Skeletal muscle satellite cell (primary cell): Measurements from ENCODE around the gene SOX13.
A peak's percentile ranks its signal among the peaks of the same experiment; 100 is the strongest.

Experiments used
- H3K27me3 ChIP-seq: 2 replicates; pipeline ENCODE4 v1.7.0; 2013; ENCODE audit warnings: low read length; ENCODE audit not compliant: control insufficient read depth, insufficient read depth
- H3K36me3 ChIP-seq: 2 replicates; pipeline ENCODE4 v1.7.0; 2013; ENCODE audit warnings: mild to moderate bottlenecking, control low read depth, low read length; ENCODE audit not compliant: insufficient read depth
- H3K4me1 ChIP-seq: 2 replicates; pipeline ENCODE4 v1.7.0; 2013; ENCODE audit warnings: low read length; ENCODE audit not compliant: control insufficient read depth, insufficient read depth
- H3K4me2 ChIP-seq: 2 replicates; pipeline ENCODE4 v1.7.0; 2013; ENCODE audit warnings: mild to moderate bottlenecking, low read length
- H3K4me3 ChIP-seq: 2 replicates; pipeline ENCODE4 v1.7.0; 2013; ENCODE audit warnings: low read length
- H3K9ac ChIP-seq: 2 replicates; pipeline ENCODE4 v1.7.0; 2013; ENCODE audit warnings: mild to moderate bottlenecking, low read depth, low read length, moderate library complexity
- H3K9me3 ChIP-seq: replicated peaks from 2 replicates; pipeline ENCODE4 v1.7.0; 2013; ENCODE audit warnings: mild to moderate bottlenecking, control low read depth, low read length

SOX13 gene

DNA sequence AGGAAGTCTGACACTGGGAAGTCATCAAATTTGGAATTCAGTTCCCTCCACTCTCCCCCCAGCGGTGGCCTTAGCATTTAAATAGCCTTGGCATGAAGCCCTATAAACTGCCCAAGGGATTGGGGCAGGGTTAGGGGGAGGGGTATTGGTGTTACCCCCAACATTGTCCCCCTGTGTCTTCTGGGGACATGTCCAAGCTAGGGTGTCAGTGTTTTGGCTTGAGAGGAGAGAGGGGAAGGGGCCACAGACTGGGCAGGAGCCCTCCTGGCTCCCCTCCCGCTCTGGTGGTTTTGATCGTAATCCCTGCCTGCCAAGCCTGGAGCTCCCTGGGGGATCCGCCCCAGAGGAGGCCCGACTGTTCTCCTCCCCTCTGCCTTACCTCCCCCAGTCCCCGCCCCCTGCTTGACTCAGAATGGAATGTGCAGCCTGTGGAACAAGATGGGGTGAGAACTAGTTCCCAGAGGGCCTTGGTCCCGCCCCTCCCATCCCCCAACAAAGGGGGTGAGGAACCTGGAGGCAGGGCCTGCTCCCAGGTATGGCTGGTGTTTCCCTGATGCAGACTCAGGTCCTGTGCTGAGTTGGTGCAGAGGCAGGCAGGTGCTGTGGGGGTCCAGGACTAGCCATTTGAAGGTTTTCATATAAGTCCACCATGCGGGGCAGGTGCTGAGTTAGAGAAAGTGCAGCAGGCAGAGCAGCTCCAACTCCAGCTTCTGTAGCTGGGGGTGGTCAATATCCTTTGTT lies 7.4 kb downstream of the SOX13 start:
- Histone ChIP-seq H3K9ac (peak overlapping the region; percentile 23), H3K4me3 (peak overlapping the region; percentile 47), H3K36me3 (no peaks in the 10 kb centered on the region), H3K4me1 (peaks cover 39% of the 10 kb centered on the region), H3K9me3 (no peaks in the 10 kb centered on the region), H3K27me3 (no peaks in the 10 kb centered on the region), H3K4me2 (peak overlapping the region; percentile 68)

DNA sequence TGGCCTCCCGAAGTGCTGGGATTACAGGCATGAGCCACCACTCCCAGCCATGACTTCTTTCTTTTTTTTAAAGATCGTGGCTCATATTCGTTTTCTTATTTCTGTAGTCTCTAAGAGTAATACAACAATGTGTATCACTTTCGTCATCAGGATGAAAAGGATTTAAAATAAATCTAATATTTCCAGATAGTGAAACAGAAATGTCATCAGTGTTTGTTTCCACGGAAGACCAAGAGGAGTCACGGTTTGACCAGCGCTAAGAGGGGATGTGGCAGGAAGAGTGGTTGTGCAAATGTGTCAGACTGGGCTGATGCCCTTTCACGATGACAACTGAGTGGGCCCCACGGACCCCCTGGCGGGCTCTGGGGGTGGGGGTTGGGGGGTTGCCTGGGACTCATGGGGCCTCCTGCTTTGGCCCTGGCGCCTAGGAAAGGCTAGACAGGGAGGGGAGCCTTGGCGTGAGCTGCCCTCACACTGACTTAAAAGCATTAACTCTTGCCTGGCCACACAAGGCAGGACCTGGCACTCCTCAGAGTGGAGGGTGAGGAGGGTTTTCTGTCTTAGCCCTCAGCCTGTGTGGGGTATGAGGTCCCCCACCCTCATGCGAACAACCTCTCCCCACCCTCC lies 8.4 kb downstream of the SOX13 start:
- Histone ChIP-seq H3K4me2 (no peak overlapping the region), H3K4me1 (peaks cover 37% of the 10 kb centered on the region), H3K4me3 (no peak overlapping the region), H3K9me3 (no peaks in the 10 kb centered on the region), H3K9ac (no peak overlapping the region), H3K27me3 (no peaks in the 10 kb centered on the region), H3K36me3 (no peaks in the 10 kb centered on the region)

DNA sequence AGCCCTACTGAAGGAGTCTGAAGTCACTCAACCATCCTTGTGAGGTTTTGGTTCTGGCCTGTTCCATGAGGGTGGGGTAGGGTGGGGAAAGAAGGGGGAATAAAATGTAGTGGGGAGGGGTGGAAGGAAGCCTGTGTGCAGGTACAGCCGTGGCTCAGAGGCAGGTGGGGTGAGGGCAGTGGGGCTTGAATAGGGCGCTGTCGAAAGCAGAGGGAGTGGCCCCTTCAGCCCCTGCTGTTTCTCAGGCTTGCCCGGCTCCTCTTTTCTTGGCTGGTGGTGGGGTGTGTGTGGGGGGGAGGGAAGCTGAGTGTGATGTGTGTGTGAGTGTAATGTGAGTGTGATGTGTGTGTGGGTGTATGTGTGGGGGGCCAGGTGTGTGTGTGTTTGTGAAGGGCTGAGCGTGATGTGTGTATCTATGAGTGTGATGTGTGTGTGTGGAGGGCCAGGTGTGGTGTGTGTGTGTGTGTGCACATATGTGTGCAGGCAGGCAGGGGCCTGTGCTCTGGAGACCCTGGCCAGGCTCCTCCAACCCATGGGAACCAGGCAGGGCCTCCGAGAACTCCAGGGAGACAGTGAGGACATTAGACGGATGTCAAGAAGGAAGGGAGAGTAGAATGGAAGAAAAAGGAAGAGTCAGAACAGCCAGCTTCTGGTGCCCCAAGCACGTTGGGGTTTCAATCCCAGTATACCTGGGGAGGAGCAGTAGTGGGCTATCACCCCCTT lies 9.0 kb downstream of the SOX13 start:
- Histone ChIP-seq H3K9ac (no peak overlapping the region), H3K27me3 (no peaks in the 10 kb centered on the region), H3K9me3 (no peaks in the 10 kb centered on the region), H3K4me1 (peaks cover 37% of the 10 kb centered on the region), H3K4me2 (no peak overlapping the region), H3K36me3 (no peaks in the 10 kb centered on the region), H3K4me3 (no peak overlapping the region)

DNA sequence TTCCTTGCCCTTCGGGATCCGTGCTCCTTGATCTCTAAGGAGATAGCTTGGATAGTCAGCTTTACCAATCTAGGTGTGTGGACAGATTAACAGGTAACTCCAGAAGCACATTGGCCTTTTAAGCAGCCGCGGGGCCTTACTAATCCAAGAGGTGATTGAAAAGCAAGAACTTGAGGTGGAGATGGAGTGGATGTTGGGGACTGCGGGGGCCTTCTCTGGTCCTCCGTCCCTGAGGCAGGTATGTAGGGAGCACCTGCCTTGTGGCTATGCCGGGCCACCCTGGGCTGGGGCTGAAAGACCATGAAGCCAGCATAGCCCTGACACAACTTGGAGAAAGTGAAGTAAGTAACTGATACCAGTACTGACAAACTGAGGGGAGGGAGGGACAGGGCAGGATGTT lies 10.6 kb downstream of the SOX13 start:
- Histone ChIP-seq H3K4me3 (no peak overlapping the region), H3K9me3 (no peaks in the 10 kb centered on the region), H3K4me2 (no peak overlapping the region), H3K4me1 (peaks cover 46% of the 10 kb centered on the region), H3K36me3 (no peaks in the 10 kb centered on the region), H3K27me3 (no peaks in the 10 kb centered on the region), H3K9ac (no peak overlapping the region)

DNA sequence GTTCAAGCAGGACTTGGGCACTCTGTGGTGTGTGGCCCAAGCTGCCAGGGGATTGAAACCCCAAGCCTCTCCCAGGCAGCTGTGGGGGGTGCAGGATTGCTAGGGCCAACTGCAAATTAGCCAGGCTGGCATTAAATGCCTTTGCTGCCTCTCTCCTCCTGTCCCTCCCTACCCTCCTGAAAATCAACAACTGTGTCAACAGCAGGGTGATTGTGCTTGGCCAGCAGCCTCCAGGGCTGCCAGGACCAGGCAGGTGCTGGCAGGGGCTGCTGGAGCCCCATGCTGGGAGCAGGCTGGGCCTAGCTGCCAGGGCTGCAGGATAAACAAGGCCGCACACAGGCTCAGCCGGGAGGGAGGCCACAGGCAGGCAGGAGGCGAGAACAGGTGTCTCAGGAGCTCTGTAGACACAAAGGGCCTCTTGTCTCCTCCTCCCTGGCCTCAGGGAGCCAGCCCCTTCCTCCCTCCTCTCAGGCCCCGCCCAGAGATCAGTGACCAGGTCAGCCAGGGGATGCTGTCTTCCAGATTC lies 11.4 kb downstream of the SOX13 start:
- Histone ChIP-seq H3K9ac (no peak overlapping the region), H3K4me1 (peaks cover 50% of the 10 kb centered on the region)

DNA sequence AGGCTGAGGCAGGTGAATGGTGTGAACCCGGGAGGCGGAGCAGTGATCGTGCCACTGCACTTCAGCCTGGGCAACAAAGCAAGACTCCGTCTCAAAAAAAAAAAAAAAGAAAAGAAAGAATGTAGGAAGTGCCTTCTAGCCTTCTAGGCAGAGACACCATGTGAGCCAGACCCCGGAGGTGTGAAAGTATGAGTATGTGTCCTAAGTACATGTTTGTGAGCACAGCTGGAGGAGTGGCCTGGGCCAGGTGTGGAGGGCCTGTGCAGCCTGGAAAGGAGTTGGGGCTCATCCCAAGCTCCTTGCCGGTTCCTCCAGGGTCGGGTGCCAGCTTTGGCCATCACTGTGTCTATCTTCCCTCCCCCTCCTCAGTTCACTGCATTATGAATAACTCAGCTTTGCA lies 13.0 kb downstream of the SOX13 start:
- H3K4me1 ChIP-seq, result peaks cover 43% of the 10 kb centered on the region

More for the DNA sequence above, 11.4 kb downstream of the SOX13 start:
- Histone ChIP-seq H3K9me3 (no peaks in the 10 kb centered on the region), H3K4me3 (no peak overlapping the region), H3K4me2 (no peak overlapping the region), H3K27me3 (no peaks in the 10 kb centered on the region), H3K36me3 (no peaks in the 10 kb centered on the region)

DNA sequence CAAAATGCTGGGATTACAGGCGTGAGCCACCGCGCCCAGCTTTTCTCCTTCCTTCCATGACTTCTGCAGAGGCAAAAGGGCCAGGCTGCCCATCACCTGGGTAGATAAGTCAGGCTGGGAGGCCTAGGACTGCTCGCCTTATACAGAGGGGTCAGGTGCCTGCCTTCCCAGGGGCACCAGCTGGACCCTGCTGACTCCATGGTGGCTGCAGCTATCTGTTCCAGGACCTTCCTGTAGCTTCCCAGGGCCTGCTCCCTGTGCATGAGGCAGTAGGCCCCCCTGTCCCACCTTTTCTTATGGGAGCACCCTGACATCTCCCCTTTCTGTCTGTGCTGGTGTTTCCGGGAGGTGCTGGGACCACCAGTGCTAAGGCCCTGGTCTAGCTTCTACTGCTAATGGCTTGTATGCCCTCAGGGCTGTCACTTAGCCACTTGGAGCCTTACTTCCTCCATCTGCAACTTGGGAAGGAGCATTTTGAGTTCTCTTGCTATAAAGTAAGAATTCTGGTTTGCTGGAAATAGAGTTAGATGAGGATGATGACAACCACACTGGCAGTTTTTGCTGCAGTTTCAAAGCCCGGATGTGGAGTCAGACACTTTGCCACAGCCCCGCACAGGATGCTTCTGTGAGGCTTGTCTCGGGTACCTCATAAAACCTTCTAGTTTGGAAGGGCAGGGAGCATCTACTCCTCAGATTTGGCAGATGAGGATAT lies 14.4 kb downstream of the SOX13 start:
- Histone ChIP-seq H3K4me2 (peak overlapping the region; percentile 74), H3K4me1 (peaks cover 42% of the 10 kb centered on the region), H3K9me3 (no peaks in the 10 kb centered on the region), H3K36me3 (no peaks in the 10 kb centered on the region), H3K27me3 (no peaks in the 10 kb centered on the region), H3K9ac (peak overlapping the region; percentile 79), H3K4me3 (no peak overlapping the region)

More for the DNA sequence above, 13.0 kb downstream of the SOX13 start:
- Histone ChIP-seq H3K4me2 (no peak overlapping the region), H3K9me3 (no peaks in the 10 kb centered on the region), H3K9ac (no peak overlapping the region), H3K27me3 (no peaks in the 10 kb centered on the region), H3K36me3 (no peaks in the 10 kb centered on the region), H3K4me3 (no peak overlapping the region)

DNA sequence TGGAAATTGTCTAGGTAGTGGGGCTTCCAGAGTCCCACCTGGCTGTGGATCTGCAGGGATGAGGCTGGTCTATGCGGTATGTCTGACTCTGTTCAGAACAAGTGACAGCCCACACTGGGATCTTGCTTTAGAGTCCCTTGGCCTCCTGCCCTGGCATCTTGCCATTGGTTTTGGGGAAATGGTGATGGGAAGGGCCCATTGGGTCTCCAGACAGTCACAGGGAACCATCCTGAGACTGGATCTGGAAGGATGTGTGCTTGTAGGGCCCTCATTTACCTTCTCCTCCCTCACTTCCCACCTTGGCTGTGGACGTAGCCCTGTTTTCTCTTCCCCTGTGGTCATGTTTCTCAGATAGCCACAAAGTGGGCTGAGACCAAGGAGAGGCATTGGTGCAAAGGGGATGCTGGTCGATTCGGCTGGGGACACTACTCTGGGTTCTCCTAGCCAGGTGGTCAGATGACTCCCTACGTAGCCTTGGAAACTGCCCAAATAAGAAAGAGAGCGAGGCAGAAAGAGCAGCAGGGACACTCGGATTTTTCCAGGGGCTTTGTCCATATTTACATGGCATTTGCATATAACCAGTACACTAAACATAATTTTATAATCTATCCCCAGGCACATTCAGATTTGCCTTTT lies 15.1 kb downstream of the SOX13 start:
- H3K4me3 ChIP-seq, result peak overlapping the region; percentile 61
- H3K4me1 ChIP-seq, result peaks cover 42% of the 10 kb centered on the region
- H3K9ac ChIP-seq, result peak overlapping the region; percentile 79

DNA sequence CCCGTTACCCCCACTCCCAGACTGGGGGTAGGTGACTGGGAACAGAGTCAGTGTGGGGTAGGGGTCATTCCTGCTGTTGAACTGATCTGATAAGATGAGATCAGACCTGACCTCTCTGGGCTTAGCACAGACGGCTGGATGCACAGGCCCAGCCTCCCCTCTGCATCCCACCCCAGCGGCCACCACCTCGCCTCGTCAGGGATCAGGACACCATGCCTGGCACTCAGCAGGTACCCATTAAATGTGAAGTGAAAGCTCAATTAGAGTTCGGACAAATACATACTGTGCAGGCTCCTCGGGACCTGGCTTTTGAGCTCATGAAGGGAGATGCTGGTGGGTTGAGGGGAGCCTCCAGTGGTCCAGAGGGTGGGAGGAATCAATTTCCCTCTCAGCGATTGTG lies 15.7 kb downstream of the SOX13 start:
- H3K4me3 ChIP-seq, result peak overlapping the region; percentile 61
- H3K4me2 ChIP-seq, result peak overlapping the region; percentile 74
- H3K27me3 ChIP-seq, result no peaks in the 10 kb centered on the region
- no peaks in the 10 kb centered on the region for H3K9me3 ChIP-seq
- no peaks in the 10 kb centered on the region for H3K36me3 ChIP-seq
- H3K9ac ChIP-seq, result peak overlapping the region; percentile 79
- peaks cover 47% of the 10 kb centered on the region for H3K4me1 ChIP-seq

More for the DNA sequence above, 15.1 kb downstream of the SOX13 start:
- H3K36me3 ChIP-seq, result no peaks in the 10 kb centered on the region
- H3K27me3 ChIP-seq, result no peaks in the 10 kb centered on the region
- H3K9me3 ChIP-seq, result no peaks in the 10 kb centered on the region
- peak overlapping the region; percentile 74 for H3K4me2 ChIP-seq

DNA sequence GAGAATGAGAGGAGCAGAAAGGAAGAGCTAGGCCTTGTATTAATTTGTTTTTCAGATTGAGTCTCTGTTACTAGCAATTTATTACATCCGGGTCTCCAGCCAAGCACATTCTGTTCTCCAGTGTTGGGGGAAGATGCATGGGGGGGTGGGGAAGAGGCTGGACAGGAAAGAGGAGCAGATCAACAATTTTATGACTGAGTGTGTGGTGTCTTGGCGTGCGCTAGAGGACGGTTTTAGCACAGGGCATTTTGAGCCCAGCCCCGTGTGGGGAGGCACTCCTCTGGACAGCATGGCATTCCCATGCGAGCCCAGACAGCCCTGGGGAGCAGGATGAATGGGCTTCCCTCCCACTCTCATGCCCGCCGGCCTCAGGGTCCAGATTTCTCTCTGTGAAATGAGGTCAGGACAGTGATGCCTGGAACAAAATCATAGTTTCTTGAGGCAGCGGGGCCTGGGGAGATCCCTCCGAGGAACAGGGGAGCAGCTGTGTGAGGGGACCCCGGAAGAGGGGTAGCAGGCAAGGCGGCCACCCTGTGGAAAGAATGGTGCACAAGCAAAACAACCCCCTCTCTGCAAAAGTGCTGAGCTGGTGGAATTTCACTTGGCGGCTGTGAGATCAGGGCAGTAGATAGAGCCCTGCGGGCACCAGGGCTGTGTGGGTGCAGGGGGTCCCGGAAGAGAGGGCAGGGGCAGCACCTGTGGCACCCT lies 16.3 kb downstream of the SOX13 start:
- Histone ChIP-seq H3K9ac (peak overlapping the region; percentile 79), H3K27me3 (no peaks in the 10 kb centered on the region), H3K4me2 (peak overlapping the region; percentile 74), H3K4me3 (peak overlapping the region; percentile 61), H3K9me3 (no peaks in the 10 kb centered on the region), H3K36me3 (no peaks in the 10 kb centered on the region), H3K4me1 (peaks cover 41% of the 10 kb centered on the region)
